ENCODE results near the gene ZFP69.

Gene ZFP69

DNA sequence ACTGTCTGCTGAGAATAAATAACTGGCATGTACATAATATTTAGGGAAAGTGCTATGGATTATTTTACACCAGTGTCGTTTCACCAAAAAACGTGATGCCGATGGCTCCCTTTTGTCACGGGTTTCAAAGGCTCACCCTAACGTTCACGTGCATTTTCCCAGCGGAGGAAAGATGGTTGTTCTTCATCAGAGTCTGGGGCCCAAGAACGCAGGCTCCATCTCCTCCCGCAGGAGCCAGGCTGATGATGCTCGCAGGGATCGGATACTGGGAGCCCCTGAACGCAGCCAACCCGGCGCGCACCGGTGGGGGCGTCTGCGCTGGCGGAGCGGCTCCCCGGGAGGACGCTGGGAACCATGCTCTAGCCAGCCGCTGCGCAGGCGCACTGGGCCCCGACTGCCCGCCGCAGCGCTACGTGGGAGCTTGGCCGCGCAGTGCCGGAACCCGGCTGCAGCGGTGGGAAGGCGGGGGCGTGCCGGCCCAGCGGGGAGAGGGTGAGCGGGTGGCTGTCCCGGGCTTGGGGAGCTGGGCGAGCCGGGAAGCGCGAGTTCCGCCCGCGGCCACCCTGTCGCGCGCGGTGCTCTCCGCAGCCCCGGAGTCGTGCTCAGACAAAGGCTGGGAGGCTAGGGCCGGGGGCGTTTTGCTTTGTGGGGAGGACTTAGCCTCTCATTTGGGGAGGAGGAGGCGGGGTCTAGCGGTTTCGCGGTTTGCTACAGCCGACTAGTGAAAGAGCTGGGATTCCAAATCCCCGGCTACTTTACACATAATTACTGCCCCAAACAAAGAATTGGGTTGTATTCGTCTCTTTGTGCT, 27.2 kb upstream of the ZFP69 start, which contains the start of gene ZFP69B:
Gene ZFP69B (plus strand): TSS at position 793 of the 811 bp plus-strand sequence. CDS start 486 bp downstream, outside the sequence.
- TF ChIP-seq, protein P1, sequence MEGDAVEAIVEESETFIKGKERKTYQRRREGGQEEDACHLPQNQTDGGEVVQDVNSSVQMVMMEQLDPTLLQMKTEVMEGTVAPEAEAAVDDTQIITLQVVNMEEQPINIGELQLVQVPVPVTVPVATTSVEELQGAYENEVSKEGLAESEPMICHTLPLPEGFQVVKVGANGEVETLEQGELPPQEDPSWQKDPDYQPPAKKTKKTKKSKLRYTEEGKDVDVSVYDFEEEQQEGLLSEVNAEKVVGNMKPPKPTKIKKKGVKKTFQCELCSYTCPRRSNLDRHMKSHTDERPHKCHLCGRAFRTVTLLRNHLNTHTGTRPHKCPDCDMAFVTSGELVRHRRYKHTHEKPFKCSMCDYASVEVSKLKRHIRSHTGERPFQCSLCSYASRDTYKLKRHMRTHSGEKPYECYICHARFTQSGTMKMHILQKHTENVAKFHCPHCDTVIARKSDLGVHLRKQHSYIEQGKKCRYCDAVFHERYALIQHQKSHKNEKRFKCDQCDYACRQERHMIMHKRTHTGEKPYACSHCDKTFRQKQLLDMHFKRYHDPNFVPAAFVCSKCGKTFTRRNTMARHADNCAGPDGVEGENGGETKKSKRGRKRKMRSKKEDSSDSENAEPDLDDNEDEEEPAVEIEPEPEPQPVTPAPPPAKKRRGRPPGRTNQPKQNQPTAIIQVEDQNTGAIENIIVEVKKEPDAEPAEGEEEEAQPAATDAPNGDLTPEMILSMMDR (IDR thresholded peaks at IDR 0.05; ENCODE audit: low read depth, low read length): no peak; the same call in 1 of the 2 replicates
- DNase-seq (ENCODE audit: extremely low read depth, low read depth): peak; percentile 81

DNA sequence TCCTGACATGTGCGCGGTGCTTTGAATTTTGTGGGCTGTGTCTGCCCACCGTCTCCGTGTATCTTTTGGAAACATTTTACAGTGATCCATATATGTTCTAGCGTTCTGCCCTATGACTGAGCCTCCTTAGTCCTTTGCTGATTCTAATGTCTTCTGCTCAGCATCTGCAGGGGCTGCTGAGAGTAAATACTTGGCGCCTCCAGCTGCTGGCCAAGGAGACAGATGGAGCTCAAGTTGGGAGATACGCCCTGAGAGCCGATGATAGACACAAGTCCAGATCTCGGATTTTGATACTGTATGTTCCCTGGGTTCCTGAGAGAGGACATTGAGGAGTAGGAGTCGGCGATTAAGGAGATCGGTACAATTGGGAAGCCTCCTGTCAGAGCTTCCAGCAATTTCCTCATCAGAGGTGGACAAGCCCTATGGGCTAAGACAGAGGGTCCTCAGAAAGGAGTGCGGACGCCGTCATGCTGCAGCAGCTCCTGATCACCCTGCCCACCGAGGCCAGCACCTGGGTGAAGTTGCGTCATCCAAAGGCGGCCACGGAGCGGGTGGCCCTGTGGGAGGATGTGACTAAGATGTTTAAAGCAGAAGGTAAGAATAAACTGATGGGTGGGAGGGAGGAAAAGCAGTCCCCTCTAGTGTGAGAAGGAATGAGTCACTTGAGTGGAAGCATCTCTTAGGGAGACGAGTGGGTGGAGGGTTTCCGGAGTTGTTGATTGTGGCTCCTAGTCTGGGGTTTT, 26.4 kb upstream of the ZFP69 start:
- TF ChIP-seq, protein P1 (IDR thresholded peaks at IDR 0.05; ENCODE audit: low read depth, low read length): no peak
- no peak for DNase-seq (ENCODE audit: extremely low read depth, low read depth)

DNA sequence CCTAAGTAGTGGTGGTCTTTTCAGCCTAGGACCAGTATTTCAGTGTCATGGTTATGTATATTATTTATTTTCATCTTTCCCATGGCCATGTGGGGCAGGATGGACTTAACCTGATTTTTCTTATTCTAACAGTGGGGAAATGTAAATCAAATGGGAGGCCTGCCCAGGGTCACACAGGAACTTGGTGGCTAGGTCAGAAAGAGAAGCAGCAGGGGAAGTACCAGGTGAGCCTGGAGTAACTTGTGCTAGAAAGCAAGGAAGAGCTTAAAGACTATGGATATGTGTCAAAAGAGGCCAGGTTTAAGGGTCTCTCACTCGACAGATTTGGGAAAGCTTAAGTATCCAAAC, 25.9 kb upstream of the ZFP69 start:
- TF ChIP-seq, protein P1 (IDR thresholded peaks at IDR 0.05; ENCODE audit: low read depth, low read length): no peak
- no peak for DNase-seq (ENCODE audit: extremely low read depth, low read depth)

DNA sequence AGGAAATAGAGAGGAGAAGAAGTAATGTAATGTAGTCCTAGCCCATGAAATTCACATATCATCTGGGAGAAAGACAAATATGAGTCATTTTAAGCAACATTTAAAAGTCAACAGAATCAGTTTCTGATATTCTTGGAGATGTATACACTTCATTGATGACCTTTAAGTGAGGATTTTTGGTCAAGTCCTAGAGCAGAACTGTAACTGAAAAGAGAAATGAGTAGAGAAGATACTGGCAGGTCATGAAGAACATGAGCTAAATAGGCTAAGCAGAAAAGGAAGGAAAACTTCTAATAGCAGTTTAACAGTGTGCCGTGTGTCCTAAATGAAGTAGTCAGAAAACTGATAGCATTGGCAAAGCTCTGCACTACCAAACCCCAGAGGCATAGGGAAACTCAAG, 22.2 kb upstream of the ZFP69 start:
- DNase-seq (ENCODE audit: extremely low read depth, low read depth): no peak
- TF ChIP-seq, protein P1 (IDR thresholded peaks at IDR 0.05; ENCODE audit: low read depth, low read length): no peak

DNA sequence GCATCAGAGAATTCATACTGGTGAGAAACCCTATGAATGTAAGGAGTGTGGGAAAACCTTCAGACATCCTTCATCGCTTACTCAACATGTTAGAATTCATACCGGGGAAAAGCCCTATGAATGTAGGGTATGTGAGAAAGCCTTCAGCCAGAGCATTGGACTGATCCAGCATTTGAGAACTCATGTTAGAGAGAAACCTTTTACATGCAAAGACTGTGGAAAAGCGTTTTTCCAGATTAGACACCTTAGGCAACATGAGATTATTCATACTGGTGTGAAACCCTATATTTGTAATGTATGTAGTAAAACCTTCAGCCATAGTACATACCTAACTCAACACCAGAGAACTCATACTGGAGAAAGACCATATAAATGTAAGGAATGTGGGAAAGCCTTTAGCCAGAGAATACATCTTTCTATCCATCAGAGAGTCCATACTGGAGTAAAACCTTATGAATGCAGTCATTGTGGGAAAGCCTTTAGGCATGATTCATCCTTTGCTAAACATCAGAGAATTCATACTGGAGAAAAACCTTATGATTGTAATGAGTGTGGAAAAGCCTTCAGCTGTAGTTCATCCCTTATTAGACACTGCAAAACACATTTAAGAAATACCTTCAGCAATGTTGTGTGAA, 14.0 kb upstream of the ZFP69 start:
- DNase-seq (ENCODE audit: extremely low read depth, low read depth): no peak
- TF ChIP-seq, protein P1 (IDR thresholded peaks at IDR 0.05; ENCODE audit: low read depth, low read length): no peak

DNA sequence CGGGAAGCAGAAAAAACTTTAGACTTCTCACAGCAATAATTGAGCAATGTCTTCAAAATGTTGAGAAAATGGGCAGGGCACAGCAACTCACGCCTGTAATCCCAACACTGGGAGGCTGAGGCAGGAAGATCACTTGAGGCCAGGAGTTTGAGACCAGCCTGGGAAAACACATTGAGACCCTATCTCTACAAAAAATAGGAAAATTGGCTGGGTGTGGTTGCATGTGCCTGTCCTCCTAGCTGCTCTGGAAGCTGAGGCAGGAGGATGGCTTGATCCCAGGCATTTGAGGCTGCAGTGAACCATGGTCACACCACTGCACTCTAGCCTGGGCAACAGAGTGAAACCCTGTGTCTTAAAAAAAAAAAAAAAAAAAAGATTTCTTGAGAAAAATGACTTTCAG, 7.8 kb upstream of the ZFP69 start:
- TF ChIP-seq, protein P1 (IDR thresholded peaks at IDR 0.05; ENCODE audit: low read depth, low read length): no peak

DNA sequence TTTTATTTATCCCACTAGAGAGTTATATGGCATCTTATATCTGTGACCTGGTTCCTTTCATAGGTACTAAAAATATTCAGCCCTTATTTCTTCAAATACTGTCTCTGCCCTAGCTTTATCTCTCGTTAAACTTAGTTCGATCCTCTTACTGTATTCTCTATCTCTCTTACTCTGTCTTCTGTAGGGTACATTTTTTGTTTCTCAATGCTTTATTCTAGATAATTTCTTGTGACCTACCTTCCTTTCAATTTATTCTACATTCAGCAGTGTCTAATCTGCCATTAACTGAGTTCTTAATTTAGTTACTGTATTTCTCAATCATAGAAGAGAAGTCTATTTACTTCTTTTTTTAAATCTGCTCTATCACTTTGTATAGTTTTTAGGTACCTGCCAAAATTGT, 1.8 kb upstream of the ZFP69 start:
- no peak for DNase-seq (ENCODE audit: extremely low read depth, low read depth)
- TF ChIP-seq, protein P1 (IDR thresholded peaks at IDR 0.05; ENCODE audit: low read depth, low read length): no peak

More for the DNA sequence above, 7.8 kb upstream of the ZFP69 start:
- DNase-seq (ENCODE audit: extremely low read depth, low read depth): no peak

All from AG09319 (cell line).